Measurements from ENCODE around the gene ANXA3. TPM values are rescaled to one million over a fixed set of nuclear protein-coding genes. Genes with fewer than 3 reads are reported as not detected.

Gene ANXA3
- total RNA-seq, 1 donor from 2014 or later: 54.5 TPM

DNA sequence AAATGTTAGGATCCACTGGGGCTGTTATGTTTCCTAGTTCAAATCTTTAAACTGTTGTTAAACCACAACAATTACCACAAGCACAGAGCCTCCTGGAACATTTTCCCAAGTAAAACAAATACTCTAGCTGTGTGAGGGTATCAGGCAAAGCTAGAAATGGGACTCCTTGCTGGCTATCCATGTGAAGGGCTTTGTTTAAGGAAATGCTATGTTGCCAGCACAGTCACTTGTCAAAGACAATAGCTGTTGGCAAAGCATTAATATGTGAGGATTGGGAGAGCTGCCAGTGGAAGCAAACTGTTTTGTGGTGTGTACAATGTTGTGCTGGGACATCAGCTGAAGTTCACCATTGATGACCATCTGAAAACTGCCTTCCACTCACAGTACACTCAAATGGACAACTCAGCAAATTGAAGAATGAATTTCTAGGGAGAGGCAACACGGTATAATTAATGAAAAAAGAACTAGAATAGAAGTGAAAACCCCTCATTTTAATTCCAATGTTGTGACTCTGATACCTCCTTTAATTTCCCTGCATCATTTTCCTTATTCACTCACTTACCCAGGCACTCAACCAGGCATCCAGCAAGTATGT, 100.8 kb downstream of the ANXA3 start:
- no peak for DNase-seq (ENCODE audit: missing footprints)
- ATAC-seq: peak; percentile 38
- intact Hi-C loops (cut with DNase I): no loop called here

DNA sequence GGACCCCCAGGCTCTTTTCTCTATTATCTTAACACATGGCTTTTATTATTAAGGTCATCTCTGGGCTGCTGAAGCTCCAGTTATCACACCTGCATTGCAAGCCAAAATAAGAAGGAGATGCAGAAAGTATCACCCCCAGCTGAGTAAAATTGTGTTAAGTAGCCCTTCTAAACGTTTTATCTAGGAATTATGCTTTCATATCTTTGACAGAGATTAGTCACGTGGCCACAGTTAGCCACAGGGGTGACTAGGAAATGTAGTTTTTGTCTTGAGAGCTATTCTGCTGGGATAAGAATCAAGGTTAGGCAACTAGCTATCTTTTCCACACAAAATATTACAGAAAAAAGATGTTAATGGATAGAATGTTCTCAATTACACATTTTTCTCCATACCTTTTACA, 102.1 kb downstream of the ANXA3 start:
- intact Hi-C loops (cut with DNase I): no loop called here
- no peak for DNase-seq (ENCODE audit: missing footprints)
- ATAC-seq: no peak

DNA sequence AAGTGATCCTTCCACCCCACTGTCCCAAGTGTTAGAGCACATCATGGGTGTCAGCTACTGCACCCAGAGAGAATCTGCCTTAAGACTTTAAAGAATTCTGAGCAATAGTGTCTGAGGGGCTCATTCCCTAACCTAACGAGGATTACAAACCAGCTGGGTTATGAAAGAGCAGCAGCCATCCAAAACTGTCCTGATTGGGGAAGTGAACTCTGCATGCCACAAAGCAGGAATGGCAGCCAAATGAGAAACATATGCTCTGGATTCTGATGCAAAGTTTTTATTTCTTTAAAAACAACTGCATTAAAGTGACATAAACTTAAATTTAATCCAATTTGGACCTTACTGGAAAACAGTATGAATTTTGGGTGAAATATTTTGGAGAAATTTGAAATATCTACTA, 103.2 kb downstream of the ANXA3 start:
- ATAC-seq (no peak), DNase-seq (ENCODE audit: missing footprints) (no peak)
- intact Hi-C loops (cut with DNase I): no loop called here

DNA sequence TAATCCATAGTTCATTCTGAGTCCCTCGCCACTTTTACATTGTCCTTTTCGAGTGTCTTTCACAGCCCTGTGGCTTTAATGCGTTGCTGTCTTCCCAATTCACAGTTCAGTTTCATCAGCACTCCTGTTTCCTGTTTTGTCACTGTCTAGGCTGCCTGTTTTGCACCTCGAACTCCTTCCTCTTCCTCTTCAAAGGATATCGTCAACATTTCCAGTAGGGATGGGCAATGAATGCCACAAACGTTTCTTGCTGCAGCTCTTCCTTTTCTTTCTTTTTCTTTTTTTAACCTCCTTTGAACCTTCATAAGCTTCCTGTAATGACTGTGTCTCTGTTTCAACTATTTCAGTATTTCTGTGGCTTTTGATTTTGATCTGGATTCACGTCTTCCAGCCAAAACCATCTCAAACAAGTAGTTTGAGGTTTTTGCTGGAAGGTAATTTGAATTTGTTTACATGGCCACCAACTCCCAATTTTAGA, 105.4 kb downstream of the ANXA3 start:
- DNase-seq (ENCODE audit: missing footprints) (no peak), ATAC-seq (peak; percentile 64)
- intact Hi-C loops (cut with DNase I): no loop called here

DNA sequence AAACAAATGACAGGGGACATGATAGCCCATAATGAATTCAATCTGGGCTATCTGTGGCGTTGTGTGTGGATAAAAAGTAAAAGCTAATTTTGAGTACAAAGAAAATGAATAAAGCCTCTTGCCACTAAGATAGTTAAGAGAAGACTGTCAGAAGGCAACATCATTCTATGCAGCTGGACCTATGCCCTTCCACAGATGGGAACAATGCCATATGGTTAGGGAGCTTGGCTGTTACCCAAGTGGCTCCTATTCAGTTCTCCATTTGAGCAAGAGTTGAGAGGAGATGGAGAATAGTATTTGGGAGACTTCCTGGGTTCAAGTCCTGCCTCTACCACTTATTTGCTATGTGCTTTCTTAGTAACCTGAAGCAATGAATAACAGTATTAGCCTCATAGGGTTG, 107.7 kb downstream of the ANXA3 start:
- ATAC-seq: no peak
- no peak for DNase-seq (ENCODE audit: missing footprints)
- intact Hi-C loops (cut with DNase I): no loop called here

DNA sequence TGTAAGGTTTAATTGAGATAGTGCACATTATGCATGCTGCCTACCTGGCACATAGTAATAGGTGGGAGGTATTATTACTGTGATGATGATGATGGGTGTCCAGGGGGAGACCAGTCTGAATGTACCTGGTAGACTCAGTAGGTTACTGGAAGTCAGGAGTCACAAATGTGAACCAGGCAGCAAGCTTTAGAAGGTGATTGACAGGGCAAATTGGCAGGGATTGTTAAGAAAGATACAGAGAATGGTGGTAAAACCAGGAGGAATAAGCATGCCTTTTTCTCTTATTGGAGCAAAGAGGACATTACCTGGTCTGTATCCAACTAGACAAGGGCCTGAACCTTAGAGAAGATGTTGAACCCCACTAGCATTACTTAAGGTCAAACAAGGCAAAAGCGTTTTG, 108.1 kb downstream of the ANXA3 start:
- intact Hi-C loops (cut with DNase I): no loop called here
- no peak for DNase-seq (ENCODE audit: missing footprints)

More for the DNA sequence above, 108.1 kb downstream of the ANXA3 start:
- ATAC-seq: no peak

Other genes starting within 250 kb of the ANXA3 start
- gene BMP2K, start 224.6 kb downstream of the ANXA3 start, total RNA-seq: 29.8 TPM

Data from Right ventricle myocardium inferior (tissue), 1 donor.